Vagina (tissue), 2 donors: Measurements from ENCODE around the gene TEKTIP1. TPM values are rescaled to one million over a fixed set of nuclear protein-coding genes. Genes with fewer than 3 reads are reported as not detected.

ENCODE experiments used
- DNase-seq, 2 donors: peaks; one replicate each; pipeline ENCODE4 v3.0.0-alpha.2; 2017; ENCODE audit errors: extremely low spot score in 2 of 2
- H3K27ac ChIP-seq: fragments of 200-600 bp; sonication (generic); one replicate; pipeline ENCODE4 v1.5.1; 2019
- H3K27me3 ChIP-seq: fragments of 200-600 bp; sonication (generic); one replicate; pipeline ENCODE4 v1.5.1; 2019
- H3K36me3 ChIP-seq, 2 donors: fragments of 200-600 bp; sonication (generic); one replicate each; pipeline ENCODE4 v1.5.1; 2017 to 2019
- H3K4me1 ChIP-seq: fragments of 200-600 bp; sonication (generic); one replicate; pipeline ENCODE4 v1.5.1; 2019
- H3K4me3 ChIP-seq, 2 donors: fragments of 200-600 bp; sonication (generic); 1 replicate in 1 of 2; 2 replicates in 1 of 2; pipeline ENCODE4 v1.5.1; 2016 to 2019
- H3K9me3 ChIP-seq: fragments of 200-600 bp; sonication (generic); one replicate; pipeline ENCODE4 v1.5.1; 2019
- POLR2A ChIP-seq, 2 donors: fragments of 450-650 bp; IDR thresholded peaks; one replicate each; pipeline ENCODE4 v1.6.1; 2017; ENCODE audit warnings: antibody characterized with exemption in 2 of 2, mild to moderate bottlenecking in 2 of 2, moderate library complexity in 2 of 2
- POLR2AphosphoS5 ChIP-seq, 2 donors: sonication (generic); formaldehyde crosslinking; IDR thresholded peaks; one replicate each; pipeline ENCODE4 v1.9.0; 2017; ENCODE audit warnings: antibody characterized with exemption in 2 of 2, mild to moderate bottlenecking in 2 of 2, low read depth in 1 of 2; ENCODE audit not compliant: insufficient read depth in 1 of 2
- intact Hi-C: fragments of 100-400 bp; cut with DNase I; formaldehyde crosslinking; loops from one replicate; pipeline ENCODE4 v1.15.1; 2023
- total RNA-seq: library from RNA; depleted of rRNA; stranded (reverse); fragments of >200 nt; gene quantifications from one replicate; pipeline ENCODE4 v1.2.3, GENCODE V29; 2016
- TF ChIP-seq, protein P1 (sequence below), 3 experiments: fragments of 450-650 bp in 2 of 3; fragments of 200-600 bp in 1 of 3; sonication (generic) in 1 of 3; IDR thresholded peaks; one replicate each; pipeline ENCODE4 v1.5.1; 2017 to 2019; ENCODE audit warnings: antibody characterized with exemption in 3 of 3, mild to moderate bottlenecking in 2 of 3, moderate library complexity in 2 of 3

The TEKTIP1 gene
- total RNA-seq, 1 donor from 2014 or later = not detected

GRCh38 chr19:3524078-3524842 lies 14.7 kb upstream of the TEKTIP1 start:
- intact Hi-C loops = no loop called here
- H3K36me3 ChIP-seq = peaks cover 0 to 51% of the 10 kb centered on the region in 2 donors
- no peak for DNase-seq

GRCh38 chr19:3524904-3525451 lies 14.0 kb upstream of the TEKTIP1 start:
- intact Hi-C loops = no loop called here
- H3K36me3 ChIP-seq = peaks cover 0 to 50% of the 10 kb centered on the region in 2 donors

More at GRCh38 chr19:3524078-3524842, 14.7 kb upstream of the TEKTIP1 start:
- no peak for TF ChIP-seq POLR2A (IDR thresholded peaks at IDR 0.05)
- TF ChIP-seq POLR2AphosphoS5 (IDR thresholded peaks at IDR 0.05; ENCODE audit: insufficient read depth in 1 of 2, low read depth in 1 of 2) = no peak
- TF ChIP-seq, protein P1, sequence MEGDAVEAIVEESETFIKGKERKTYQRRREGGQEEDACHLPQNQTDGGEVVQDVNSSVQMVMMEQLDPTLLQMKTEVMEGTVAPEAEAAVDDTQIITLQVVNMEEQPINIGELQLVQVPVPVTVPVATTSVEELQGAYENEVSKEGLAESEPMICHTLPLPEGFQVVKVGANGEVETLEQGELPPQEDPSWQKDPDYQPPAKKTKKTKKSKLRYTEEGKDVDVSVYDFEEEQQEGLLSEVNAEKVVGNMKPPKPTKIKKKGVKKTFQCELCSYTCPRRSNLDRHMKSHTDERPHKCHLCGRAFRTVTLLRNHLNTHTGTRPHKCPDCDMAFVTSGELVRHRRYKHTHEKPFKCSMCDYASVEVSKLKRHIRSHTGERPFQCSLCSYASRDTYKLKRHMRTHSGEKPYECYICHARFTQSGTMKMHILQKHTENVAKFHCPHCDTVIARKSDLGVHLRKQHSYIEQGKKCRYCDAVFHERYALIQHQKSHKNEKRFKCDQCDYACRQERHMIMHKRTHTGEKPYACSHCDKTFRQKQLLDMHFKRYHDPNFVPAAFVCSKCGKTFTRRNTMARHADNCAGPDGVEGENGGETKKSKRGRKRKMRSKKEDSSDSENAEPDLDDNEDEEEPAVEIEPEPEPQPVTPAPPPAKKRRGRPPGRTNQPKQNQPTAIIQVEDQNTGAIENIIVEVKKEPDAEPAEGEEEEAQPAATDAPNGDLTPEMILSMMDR (IDR thresholded peaks at IDR 0.05) = no peak
- Histone ChIP-seq H3K27me3 (no peaks in the 10 kb centered on the region), H3K4me1 (peaks cover 33% of the 10 kb centered on the region), H3K9me3 (no peaks in the 10 kb centered on the region), H3K4me3 (no peak overlapping the region), H3K27ac (no peak overlapping the region)

DNA sequence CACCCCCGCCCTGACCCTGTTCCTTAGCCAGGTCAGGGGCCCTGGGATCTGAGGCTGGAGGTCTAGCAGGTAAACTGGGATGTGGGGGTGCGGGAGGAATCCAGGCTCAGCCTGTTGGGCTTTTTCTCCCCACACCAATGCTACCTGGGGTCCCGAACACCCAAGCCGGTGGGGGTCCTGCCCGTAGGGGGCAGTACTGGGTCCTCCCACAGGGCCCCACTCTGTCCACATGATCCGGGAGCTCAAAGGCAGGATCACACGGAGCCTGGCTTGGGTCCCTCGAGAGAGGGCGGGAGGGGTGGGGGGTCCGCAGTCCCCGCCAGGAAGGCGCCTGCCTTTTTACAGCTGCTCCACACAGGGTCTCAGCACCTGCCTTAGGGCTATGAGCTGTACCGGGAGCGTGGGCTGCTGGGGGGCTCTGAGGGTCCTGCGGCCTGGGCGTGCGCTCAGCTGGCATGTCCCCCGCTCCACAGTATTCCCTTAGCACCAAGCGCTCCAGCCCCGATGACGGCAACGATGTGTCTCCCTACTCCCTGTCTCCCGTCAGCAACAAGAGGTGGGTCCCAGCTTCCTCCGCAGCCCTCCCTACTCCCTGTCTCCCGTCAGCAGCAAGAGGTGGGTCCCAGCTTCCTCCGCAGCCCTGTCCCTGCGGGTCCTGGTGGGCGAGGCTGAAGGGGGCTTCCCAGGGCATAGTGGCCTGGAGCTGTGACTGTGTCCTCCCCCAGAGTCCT lies 12.3 kb upstream of the TEKTIP1 start:
- DNase-seq = no peak
- Histone ChIP-seq H3K4me1 (peaks cover 10% of the 10 kb centered on the region), H3K36me3 (peaks cover 0 to 62% of the 10 kb centered on the region in 2 donors), H3K4me3 (no peak overlapping the region), H3K9me3 (no peaks in the 10 kb centered on the region), H3K27ac (no peak overlapping the region), H3K27me3 (no peaks in the 10 kb centered on the region)
- TF ChIP-seq POLR2AphosphoS5 (IDR thresholded peaks at IDR 0.05; ENCODE audit: insufficient read depth in 1 of 2, low read depth in 1 of 2) (no peak), POLR2A (IDR thresholded peaks at IDR 0.05) (no peak)
- TF ChIP-seq, protein P1 (IDR thresholded peaks at IDR 0.05) = no peak
- intact Hi-C loops = no loop called here

More at GRCh38 chr19:3524904-3525451, 14.0 kb upstream of the TEKTIP1 start:
- no peak overlapping the region for H3K4me3 ChIP-seq
- TF ChIP-seq, protein P1 (IDR thresholded peaks at IDR 0.05) = no peak
- TF ChIP-seq POLR2AphosphoS5 (IDR thresholded peaks at IDR 0.05; ENCODE audit: insufficient read depth in 1 of 2, low read depth in 1 of 2) = no peak
- TF ChIP-seq POLR2A (IDR thresholded peaks at IDR 0.05) = no peak
- no peaks in the 10 kb centered on the region for H3K9me3 ChIP-seq
- no peak overlapping the region for H3K27ac ChIP-seq
- peaks cover 25% of the 10 kb centered on the region for H3K4me1 ChIP-seq
- no peaks in the 10 kb centered on the region for H3K27me3 ChIP-seq
- DNase-seq = no peak

- Histone ChIP-seq H3K36me3 (peaks cover 0 to 68% of the 10 kb centered on the region in 2 donors), H3K4me1 (peaks cover 7% of the 10 kb centered on the region), H3K9me3 (no peaks in the 10 kb centered on the region), H3K27ac (no peak overlapping the region), H3K27me3 (no peaks in the 10 kb centered on the region), H3K4me3 (no peak overlapping the region)
- intact Hi-C loops = no loop called here
- TF ChIP-seq POLR2AphosphoS5 (IDR thresholded peaks at IDR 0.05; ENCODE audit: insufficient read depth in 1 of 2, low read depth in 1 of 2) (no peak), POLR2A (IDR thresholded peaks at IDR 0.05) (no peak)
- TF ChIP-seq, protein P1 (IDR thresholded peaks at IDR 0.05) = no peak
- DNase-seq = no peak
These were observed 11.6 kb upstream of the TEKTIP1 start for GRCh38 chr19:3527238-3527910.
